ENCODE measurements around the gene COX19.

Gene COX19

DNA sequence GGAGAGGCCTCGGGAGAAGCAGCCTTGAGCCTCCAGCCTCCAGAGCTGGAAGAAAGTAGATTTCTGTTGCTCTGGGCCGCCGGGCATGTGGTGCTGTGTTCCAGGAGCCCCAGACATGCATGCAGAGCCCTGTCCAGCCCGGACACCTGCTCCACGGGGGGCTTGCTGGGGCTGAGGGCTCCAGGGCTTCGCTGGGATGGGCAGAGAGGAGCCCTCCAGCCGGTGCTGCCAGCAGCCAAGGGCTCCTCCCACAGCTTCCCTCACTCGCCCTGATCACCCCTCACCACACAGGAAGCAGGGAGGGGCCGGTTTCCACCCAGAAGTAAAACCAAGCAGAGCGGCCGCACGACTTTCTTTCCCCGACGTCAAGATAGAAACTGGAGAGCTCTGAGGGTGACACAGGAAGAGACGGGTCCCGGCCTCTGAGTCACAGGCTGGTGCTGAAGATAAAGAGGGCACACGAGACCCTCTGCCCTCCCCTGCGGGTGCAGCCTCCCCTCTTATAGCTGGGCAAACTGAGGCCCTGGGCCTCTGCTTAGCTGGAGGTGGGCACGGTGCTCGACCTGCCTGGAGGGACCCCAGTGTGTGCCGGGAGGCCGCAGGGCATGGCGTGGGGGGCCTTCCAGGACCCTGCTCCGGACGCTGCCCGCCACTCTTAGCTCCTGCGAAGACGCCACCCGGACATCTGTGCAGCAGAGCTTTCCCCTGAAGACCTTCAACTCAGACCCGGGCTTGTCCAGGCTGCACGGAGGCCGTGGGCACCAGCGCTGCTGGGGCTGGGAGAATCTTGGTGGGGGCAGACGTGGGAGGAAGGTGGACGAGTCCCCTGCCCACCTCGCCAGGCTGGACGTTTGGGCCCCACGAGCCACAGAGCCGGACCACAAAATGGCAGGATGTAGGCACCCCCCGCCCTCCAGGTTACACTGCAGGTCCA is 52.0 kb downstream of the COX19 start:
- peak; percentile 83 to 91 (median 90) for DNase-seq

DNA sequence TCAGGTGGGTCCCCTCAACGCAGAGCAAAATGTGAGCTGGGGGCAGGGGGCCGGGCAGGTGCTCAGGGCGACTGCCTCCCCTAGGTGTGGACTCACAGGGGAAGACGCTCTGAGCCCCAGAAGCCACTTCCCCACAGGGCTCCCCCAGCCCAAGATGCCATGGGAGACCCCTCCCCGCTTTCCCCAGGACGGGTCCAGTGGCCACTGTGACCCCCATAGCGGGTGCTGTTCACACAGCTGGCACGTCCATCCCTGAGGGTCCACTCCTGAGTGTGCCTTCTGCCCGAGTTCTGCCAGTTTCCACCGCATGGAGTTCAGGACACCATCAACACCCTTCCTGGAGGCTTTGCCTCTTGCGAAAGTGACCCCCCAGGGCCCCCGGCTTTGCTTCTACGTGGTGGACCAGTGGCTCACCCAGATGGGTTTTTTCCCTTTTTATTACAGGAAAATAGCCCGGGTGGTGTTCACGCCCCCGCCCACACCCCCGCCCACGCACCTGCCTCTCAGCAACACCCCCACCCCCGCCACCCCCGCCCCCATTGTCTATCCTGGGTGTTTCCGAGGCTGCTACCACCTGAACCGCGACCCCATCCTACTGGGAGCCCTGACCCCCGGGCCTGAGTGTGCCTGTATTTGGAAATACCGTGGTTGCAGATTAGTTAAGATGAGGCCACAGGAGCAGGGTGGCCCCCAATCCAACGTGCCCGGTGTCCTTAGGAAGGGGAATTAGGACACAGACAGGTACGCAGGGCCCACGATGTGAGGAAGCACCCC is 52.8 kb downstream of the COX19 start:
- DNase-seq, result no peak

DNA sequence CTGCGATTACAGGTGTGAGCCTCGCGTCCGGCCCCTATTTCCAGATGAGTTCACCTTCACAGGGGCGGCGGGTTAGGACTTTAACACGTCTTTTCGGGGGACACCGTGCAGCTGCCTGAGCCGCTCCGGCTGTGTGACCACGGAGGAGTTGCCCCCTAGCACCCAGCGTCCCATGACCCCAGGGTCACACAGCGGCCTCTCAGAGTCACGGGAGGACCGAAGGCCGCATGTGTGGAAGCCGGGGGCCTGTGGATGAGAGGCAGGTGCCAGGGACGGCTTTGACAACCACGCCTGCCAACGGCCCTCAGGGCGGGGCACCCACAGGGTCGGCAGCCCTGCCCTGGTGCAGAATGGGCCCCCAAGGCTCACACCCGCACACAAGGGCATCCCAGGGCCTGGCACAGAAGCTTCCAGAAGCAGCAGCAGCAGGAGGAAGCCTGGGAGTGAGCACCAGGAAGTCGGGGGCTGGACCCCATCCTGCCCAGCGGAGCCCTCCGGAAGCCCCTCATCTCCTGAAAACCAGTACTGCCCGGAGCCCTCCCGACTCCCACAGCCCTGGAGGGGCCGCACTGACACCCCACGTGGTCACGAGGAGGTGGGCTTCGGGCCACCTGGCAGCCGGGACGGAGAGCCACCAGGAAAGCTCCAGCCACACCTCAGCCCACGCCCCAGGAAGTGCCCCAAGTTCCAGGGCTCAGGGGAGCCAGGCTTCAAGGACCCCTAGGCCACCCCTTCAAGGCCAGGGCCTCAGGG is 53.6 kb downstream of the COX19 start:
- no peak for DNase-seq

DNA sequence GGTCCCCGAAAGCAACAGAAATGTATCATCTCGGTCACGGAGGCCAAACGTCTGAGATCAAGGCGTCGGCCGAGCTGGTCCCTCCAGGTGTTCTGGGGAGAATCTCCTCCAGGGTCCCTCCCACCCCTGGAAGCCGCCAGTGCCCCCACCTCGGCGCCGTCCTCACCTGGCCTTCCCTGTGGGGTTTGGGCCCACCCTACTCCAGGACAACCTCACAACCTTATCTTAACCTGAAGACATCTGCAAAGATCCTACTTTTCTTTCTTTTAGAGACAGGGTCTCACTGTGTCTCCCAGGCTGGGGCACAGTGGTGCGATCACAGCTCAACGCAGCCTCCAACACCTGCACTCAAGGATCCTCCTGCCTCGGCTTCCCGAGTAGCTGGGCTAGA is 54.3 kb downstream of the COX19 start:
- DNase-seq, result no peak

DNA sequence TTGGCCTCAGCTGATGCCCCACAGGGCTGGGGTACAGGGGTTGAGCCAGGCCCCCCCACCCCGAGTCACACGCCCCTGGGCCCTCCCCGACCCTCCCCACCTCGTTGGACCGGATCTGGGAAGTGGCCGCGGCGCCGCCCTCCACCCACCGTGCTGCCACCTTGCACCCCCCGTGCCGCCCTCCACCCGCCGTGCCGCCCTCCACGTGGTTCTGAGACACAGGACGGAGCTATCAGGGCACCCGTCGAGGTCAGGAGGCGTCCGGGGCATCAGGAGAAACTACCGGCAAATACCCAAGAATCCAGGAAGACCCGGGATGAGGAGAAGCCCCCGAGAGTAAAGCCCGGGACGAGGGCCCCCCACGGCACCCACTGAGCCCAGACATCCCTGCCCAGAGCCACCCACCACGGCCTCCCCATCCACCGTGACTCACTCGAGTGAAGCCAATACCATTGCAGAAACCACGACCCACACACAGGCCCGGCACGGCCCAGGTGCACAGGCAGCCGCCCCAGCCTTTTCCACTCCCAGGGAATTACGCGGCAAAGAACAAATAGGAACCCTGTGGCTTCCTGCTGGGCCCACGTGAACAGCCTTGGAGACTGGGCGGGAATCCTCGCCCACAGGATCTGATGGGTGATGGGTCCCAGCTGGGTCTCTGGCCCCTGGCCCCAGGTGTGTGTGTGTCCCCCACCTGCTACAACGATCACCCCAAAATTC is 54.8 kb downstream of the COX19 start:
- no peak for DNase-seq

DNA sequence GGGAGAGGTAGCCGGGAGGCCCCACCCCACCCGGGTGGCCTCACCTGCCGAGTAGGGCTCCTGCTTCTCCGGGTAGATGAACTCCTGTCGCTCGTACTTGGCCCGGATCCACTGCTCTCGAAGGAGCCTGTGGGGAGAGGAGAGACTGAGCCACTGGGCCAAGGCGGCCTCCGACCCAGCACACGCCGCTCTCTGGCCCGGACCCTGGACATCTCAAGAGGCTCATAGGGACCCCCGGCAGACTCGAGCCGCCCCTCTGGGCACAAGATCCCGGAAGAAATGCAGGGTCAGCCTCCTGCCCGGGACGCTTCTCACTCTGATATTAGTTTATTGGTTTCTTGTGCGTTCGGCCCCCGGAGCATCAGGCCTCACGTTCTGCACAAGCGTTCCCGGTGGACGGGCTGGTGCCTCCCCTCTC is 55.4 kb downstream of the COX19 start:
- DNase-seq, result no peak

DNA sequence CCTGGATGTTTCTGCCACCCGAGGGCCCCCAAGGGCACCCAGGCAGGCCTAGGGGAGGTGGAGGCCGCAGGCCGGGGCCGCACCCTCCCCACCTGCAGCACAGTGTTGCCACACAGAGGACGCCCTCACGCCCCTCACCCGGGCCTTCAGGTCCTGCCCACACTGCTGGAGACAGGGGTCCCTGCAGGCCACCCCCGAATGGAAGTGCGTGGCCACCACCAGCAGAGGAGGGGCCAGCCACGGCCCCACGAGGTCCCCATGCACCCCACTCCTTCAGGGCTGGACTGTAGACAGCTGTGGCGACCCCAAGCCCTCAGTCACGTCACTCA is 56.3 kb downstream of the COX19 start:
- DNase-seq, result no peak

DNA sequence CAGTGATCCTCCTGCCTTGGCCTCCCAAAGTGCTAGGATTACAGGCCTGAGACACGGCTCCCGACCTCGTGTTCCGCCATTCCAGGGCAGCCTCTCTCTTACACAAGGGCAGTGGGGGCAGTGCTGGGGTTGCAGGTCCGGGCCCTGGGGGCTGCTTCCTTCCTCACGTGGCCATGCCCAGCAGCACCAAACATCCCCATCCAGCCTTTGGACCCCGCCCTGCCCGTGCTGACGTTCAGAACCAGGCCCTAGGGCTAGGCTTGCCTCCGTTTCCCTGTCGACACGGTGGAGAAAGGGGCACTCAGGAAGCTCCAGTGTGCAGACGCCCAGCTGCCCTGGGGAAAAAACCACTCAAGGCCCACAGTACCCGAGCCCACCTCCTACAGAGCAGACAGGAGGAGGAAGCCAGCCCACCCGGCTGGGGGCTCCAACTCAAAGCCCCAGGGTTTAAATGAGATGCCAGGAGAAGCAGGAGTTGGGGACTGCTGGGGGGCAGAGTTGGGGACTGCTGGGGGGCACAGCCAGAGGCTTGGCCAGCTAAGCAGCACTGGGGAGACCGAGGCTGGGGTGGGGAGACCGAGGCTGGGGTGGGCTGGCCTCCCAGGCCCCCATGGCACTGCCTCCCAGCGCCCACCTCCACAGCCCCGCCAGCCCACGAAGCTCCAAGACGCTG is 56.8 kb downstream of the COX19 start:
- DNase-seq, result no peak

DNA sequence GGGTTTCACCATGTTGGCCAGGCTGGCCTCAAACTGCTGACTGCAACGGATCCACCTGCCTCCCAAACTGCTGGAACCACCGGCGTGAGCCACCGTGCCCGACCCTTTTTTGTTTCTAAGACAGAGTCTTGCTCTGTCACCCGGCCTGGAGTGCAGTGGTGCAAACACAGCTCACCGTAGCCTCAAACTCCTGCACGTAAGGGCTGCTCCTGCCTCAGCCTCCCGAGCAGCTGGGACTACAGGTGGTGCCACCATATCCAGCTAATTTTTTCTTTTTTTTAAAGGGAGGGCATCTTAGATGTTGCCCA is 57.3 kb downstream of the COX19 start:
- no peak for DNase-seq

DNA sequence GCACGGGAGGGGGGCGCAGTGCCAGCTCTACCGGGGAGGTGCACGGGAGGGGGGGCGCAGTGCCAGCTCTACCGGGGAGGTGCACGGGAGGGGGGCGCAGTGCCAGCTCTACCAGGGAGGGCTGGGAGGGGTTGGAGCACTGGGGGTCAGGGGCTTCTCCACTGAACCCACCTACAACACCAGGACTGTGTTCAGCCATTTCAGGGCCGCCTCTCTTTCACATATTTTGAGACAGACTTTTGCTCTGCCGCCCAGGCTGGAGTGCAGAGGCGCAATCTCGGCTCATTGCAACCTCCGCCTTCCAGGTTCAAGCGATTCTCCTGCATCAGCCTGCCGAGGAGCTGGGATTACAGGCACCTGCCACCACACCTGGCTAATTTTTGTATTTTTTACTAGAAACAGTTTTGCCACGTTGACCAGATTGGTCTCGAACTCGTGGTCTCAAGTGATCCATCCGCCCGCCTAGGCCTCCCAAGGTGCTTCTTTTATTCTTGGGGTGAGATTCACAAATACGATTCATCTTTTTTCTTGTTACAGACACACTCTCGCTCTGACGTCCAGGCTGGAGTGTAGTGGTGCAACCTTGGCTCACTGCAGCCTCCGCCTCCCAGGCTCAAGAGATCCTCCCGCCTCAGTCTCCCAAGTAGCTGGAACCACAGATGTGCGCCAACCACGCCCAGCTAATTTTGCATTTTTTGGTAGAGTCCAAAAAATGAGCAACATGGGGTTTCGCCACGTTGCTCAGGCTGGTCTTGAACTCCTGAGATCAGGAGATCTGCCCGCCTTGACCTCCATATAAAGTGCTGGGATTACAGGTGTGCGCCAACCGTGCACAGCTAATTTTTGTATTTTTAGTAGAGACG is 57.9 kb downstream of the COX19 start:
- DNase-seq, result no peak

DNA sequence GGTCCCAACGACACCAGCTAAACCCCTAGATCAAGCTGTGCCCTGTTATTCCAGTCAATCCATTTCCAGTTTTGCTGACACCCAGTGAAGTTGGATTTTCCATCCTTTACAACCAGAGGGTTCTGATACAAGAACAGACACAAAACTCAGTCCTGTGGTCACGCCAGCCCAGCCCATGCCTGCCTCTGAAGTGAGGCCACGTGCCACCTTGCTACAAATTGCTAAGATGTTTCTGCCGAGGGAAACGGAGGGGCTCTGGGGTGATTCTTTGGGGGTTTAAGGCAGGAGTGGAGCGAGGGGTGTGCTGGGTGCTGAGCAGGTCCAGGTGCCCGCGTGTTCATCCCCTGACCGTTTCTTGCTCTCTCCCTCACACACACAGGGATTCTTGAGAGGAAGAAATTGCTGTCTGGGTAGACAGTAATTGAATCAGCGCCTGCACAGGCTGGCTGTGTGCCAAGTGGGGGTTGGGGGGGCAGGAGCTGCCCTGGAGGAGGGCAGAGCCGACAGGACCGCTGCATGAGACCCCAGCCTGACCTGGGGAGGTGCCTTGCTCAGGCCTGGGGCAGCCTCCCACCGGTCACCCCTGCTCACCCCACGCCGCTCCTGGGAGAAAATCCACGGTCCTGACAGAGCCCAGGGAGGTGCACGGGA is 58.9 kb downstream of the COX19 start:
- DNase-seq, result no peak
